ENCODE measurements around the gene MZF1.

DNA sequence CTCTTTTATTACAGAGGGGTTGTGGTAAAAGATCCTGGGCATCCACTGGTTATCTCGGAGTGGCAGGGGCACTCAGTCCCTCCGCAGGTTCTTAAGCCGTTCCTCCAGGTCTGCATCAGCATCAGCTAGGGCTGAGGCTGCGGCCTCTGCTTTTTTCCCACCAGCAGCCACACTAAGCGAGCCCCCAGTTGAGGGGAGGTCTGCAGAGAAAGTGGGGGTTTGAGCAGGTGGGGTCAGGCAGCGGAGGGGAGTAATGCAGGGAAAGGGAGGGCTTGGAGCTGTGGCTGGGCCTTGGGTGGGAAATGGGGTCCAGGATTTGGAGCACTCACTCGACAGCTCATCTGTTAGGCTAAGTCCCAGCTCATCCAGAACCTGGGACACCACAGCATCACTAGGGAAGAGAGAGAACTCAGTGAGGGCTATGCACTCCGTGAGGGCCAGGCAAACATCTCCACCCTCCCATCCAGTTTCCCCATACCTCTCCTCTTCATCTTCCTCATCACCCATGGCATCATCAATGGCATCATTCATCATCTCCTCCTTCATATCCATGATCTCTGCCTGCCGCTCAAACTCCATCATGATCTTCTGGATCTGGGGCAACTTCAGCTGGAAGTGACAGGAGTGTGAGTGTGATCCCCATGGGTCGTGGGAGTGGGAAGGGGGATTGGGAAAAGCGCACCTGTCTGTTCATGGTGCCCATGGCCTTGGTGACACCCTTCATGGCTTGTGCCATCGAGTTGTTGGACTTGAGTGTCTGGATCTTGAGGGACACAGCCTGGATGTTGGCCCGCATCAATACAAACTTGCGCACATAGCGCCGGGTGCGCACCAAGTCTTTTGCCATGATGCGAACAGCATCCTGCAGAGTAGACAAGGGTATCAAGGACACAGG is 21.3 kb downstream of the MZF1 start:
- TF ChIP-seq CTCF (conservative IDR thresholded peaks at IDR 0.05; ENCODE audit: low read depth, low read length) (no peak), EZH2 (IDR thresholded peaks at IDR 0.05; ENCODE audit: borderline replicate concordance, low read depth, low read length, poor library complexity, severe bottlenecking) (no peak)
